ENCODE measurements around the gene APOBEC3A.
"Not testable (repeated sequence)": the region's sequence is repeated elsewhere in the genome, so short reads cannot be mapped to it uniquely, and the experiment has no call there.

APOBEC3A gene

DNA sequence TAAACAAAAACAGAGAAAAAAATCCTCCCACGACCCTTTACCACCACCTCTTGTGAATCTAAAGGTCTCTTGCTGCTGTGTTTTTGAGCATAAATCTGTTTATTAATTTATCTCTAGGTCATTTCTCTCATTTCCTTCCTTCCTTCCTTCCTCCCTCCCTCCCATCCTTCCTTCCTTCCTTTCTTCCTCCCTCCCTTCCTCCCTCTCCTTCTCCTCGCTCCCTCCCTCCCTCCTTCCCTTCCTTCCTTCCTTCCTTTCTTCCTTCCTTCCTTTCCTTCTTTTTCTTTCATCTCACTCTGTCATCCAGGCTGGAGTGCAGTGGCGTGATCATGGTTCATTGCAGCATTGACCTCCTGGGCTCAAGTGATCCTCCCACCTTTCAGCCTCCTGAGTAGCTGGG, 13.5 kb upstream of the APOBEC3A start:
- DNase-seq: no peak

DNA sequence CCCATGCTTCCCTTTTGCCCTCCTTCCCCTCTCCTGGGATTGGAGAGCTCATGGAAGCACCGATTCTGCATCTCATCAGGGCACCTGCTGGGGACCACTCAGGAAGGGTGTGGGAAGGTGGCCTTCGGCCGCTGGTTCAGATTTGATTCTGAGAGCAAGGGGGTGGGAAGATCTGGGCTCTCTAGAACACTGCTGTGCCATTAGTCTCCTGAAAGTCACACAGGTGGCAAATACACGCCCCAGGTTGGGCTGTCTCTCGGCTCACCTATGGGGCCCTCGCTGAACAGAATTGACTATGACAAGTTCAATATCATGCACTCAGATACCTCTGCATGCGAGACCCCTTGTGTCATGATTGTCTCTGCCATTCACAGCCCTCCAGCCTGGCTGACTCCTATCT, 12.8 kb upstream of the APOBEC3A start:
- no peak for DNase-seq

DNA sequence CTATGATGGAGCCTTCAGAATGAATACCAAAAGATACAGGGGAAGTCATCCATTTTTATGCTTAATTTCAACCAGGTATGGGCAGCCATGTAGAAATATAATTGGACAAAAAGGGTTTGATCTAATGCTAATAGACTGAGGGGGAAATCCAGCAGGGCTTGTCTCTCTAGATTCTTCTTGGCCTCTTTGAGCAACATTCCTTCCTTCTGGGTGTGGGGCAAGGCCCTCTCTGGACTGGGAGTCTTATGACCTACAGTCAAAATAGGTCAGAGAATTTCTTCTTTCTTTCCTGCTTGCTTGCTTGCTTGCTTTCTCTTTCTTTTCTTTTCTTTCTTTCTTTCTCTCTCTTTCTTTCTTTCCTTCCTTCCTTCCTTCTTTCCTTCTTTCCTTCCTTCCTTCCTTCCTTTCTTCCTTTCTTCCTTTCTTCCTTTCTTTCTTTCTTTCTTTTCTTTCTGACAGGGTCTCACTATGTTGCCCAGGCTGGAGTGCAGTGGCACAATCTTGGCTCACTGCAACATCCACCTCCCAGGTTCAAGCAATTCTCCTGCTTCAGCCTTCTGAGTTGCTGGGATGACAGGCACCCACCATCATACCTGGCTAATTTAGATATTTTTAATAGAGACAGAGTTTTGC, 11.6 kb upstream of the APOBEC3A start:
- DNase-seq: not testable (repeated sequence)

DNA sequence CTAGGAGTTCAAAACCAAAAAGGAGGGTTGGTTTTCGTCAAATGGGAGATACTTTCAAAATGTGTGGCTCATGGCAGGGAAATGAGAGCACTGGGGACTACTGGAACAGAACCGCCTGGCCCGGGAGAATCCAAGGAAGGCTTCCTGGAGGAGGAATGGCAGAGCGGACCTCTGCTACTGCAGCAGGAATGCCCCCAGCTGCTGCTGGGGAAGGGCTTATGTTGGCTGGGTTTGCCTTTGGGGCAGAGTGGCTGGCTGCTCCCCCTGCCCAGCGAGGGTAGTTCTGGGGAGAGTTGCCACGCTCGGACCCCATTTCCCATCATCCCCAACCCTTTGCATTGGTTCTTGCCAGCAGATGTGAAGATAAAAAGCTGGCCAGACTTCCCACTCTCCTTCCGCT, 10.6 kb upstream of the APOBEC3A start:
- DNase-seq: no peak

DNA sequence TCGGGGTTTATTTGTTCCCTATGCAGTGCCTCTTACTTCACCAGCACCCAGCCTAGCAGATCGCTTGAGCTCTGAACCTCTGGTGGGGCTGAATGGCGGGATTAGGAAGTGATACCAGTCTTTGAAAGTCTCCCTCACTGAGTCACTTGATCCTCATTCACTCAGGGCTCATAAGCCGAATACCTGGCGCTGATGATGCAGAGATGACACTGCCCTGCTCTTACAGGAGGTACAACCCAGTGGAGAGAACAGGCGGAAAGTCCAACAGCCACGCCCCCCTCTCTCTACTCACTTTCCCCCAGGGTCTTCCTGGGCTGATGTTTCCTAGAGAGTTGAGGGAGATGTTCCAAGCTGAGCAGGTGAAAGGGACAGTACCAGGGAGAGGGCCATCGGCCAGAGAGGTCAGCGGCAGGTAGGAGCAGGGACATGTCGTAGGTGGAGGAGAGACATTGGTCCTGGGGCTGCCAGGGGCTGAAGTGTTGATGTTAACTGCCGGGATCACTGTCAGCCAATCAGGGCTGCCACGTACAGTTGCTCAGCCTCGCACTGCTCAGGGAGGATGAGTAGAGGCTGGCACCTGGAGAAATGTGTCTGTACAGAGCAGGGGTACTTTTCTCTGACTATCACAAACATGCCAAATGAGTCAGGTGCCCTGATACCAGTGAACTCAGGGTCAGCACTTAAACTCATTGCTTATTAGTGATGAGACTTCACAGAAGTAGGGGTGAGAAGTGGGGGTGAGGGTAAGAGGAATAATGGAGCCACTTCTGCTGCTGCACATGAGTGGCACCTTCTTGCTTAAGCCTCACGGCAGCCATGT, 9.9 kb upstream of the APOBEC3A start:
- DNase-seq: no peak

DNA sequence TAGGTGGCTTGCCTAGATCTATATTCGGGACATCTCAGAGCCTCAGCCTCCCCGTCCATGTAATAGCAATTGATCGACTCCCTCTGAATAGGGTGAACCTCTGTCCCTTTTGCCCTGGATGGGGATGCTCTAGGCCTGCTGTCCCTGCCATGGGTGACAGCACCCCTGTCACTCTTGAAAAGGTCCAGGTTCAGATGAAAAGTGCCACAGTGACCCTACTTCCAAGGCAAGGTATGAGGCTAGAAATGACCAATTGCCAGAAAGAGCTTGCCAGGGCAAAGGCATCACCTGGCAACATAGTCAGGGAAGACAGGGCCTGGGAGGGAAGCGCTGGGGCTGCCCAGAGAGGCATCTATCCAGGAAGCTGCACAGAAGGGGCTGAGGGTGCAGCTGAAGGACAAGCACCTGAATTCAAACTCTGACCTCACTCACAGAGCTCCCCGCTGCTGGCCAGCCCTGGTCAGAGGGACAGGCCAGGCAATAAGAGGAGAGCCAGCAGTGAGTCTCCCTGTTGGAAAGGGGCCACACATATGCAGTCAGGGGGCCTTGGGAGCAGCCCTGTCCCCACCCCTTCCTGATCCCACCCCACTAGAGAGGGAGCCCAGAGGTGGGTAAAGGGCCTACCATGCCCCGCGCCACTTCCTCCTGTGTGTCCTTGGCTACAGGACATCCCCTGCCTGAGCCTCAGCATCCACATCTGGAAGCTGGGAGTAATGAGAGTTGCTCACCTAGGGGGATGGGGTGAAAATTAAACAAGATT, 9.0 kb upstream of the APOBEC3A start:
- no peak for DNase-seq

DNA sequence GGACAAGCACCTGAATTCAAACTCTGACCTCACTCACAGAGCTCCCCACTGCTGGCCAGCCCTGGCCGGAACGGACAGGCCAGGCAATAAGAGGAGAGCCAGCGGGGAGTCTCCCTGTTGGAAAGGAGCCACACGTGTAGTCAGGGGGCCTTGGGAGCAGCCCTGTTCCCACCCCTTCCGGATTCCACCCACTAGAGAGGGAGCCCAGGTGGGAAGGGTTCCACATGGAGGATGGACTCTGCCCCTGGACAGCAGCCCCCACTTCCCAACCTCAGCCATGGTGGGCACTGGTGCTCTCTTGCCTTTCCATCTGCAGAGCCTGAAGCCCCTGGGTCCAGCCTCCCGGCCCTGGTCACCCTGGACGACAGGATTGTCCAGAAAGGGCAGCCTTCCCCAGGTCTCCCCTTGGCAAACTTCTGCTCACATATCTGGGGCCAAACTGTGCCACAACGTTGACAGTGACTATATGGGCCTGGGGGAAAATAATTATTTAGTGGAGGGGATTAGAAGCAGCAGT, 7.5 kb upstream of the APOBEC3A start:
- DNase-seq: no peak

DNA sequence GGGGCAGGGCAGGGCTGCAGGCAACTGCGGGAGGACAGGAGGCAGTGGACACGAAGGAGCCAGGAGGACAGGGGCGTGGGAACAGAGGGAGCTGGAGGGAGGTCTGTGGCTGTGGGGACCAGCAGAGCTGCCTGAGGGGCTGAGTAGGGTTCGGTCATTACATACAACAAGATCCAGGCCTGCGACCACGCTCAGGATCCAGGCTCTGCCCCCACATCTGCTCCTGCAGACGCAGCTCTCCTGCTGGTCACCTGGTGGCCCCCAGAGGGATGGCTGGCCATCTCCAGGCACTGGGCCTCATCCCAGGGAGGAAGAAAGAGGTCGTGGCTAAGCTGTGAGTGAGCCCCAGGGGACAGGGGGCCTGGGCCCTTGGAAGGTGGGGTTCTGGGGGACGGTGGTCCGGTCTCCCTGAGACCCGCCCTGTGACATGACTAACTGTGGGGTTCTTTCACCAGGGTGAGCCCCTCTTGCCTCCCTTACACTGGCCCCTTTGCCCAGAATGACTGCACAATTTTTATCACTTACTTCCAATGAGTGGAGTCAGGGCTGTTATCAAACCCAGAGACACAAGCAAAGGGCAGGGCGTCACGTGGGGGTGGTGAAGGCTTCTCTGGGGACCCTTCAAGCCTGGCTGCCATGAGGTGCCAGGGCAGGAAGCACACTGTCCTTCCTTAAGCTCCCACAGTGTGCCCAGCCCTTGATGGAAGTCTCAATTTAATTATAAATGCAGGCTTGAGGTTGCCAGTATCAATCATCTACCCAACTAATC, 6.7 kb upstream of the APOBEC3A start:
- no peak for DNase-seq

DNA sequence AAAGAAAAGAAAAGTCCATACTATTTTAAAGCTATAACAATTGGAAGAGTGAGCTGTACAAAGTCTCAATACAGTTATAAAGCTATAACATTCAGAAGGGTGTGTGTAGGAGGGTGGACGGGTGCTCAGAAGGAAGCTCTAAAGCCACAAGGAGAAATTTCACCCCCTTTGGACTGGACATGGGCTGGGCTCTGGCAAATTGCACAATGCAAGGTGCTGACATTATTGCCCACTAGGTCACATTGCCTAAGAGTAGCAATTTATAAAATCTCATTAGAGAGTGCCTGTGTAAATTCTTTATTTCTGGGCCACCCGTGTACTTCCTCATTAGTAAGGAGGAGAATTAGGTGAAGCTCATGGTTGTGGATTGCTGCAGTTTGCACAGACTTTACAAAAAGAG, 5.7 kb upstream of the APOBEC3A start:
- no peak for DNase-seq

DNA sequence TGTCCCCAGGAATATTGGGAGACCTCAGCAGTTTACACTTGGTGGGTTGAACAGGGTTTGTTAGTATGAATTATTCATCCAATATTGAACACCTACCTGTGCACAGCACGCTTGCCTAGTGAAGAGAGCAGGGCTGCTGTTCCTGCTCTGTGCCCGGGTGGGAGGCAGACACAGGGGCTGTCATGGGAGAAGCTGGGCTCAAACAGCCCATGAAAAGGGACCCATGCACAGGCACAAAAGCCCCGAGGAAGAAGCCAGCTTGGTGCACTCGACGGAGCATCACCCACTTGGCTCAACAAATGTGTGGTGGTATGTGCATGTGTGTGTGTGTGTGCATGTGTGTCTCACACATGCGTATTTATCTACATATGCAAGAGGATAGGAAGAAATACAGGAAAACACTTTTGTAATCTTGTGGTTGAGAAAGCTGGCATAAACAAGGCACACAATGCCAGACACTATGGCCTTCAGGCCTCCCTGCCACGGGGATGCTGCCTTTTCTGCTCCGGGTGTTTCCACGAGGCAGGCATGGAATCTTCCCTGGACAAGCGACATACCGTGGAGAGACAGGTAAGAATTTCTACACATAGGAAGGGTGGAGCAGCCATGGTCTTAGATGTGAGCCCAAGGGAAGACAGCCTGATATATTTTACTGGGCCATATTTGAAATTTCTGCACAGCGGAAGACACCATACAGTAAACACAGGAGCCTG, 5.0 kb upstream of the APOBEC3A start:
- DNase-seq: no peak

DNA sequence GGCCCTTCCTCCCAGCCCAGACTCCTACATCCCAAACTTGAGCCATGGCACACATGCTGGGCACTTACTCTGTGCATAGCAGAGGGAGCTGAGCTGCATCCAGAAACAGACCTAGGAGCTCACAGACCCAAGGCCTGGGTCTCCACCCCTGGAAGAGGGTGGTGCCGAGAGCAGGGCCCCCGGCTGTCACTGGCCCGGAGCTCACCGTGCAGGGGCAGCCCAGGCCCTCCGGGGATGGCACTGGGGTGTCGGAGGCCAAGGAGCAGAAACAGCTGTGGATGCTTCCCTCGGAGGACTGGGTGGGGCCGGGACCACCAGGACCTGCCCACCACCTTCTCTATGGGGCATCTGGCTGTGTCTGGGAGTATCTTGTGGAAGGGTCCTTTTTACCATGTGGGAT, 4.3 kb upstream of the APOBEC3A start:
- no peak for DNase-seq

DNA sequence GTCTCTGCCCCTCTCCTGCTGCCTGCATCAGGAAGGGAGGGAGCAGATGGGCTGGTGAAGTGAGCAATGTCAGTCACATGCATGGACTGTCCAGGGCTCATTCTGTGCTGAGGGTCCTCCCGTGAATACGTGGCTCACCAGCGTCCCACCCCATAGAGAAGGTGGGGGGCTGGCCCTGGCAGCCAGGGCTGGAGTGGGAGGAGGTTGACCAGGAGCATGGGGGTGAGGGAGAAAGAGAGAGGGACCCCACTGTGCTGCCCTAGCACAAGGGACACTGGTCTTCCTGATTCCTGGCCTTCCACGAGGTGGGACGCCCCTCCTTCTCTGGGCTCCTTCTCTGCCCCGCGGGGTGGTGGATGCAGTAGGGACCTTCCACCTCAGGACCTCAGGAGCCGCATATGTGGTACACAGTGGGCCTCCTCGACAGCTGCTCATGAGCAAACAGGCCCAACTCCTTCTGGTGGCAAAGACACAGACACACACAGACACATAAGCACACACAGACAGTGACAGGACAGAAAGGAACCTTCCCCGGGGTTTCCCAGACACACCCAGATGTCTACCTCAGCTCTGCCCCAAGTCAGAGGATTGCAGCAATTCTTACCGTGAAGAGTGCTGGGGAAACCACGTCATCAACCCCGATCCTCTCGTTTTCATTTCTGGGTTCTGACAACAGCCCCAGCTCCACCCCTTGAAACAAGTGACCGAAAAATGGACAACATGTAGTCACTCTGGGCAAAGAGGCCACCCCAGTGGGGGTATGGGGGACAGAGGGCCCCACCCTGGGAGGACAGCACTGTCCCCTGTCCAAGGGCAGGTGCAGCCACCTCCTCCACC, 3.6 kb upstream of the APOBEC3A start:
- DNase-seq: no peak

DNA sequence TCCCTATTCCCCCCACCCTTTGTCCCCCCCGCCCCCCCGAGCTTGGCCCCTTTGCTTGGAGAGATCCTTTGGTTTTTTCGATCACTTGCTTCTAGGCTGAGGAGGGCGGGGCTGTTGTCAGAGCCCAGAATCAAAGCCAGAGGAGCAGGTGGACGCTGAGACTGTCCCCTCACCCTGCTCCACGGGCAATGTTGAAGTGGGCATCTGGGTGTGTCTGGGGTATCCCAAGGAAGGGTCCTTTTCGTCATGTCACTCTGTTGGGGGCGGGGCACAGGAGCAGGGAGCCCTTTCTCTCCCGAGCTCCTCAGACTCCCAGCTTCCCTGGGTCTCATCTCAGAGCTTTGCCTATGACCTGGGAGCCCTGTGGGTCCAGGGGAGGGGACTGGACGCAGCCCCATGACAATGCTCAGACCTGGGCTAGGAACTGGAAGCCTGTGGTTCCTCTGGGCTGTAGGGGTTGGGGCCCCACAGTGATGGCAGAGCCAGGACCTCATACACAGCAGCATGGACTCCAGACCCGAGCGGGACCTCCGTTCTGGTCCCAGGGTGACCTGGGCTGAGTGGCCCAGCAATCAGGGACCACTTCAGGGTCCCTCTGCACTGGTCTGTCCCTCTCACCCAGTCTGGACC, 2.9 kb upstream of the APOBEC3A start:
- no peak for DNase-seq

DNA sequence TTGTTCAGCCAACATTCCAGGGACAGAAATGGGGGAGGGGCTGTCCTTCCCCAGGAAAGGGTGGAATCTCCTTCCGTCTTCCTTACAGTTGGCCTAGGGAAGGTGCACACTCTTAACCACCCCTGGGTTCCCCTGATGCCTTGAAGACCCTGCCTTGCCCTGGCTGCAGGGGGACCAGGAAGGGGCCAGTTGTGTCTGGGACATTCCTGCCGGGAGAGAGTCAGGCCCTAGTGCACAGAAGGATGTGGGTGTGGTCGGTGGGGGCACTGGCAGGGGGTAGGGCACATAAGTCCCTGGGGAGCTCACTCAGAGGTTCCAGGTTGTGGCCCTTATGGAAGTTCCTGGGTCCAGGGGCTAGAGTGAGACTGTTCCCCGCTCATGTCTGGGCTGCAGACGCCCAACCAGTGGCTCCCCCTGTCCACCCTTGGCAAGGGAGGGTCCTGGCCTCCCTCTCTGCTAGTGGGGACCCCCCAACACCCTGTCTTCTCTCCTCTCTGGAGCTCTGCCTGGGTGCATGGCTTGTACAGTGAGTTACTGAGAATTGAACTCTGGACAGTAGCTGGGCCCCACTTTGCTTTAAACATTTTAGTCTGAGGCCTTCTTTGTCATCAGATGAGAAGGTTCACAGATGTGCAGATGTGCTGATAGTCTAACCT, 2.0 kb upstream of the APOBEC3A start:
- DNase-seq: no peak

DNA sequence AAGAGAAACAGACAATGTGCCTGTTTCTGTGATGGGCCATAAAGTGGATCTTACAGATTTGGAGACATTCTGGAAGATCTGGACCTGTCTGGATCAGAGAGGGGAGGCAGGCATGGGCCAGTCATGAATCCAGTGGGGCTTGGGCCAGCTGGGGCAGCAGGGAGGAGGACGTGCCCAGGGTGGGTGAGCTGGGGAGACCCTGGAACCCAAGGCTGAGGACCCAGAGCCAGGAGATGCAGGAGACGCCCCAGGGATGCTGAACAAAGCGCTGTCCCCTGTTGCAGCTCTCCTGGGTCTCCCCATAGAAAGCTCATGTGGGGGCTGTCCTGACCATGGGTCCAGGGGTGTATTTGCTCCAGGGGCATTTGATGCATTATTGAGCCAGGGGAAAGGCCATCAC, 1.5 kb upstream of the APOBEC3A start:
- no peak for DNase-seq

DNA sequence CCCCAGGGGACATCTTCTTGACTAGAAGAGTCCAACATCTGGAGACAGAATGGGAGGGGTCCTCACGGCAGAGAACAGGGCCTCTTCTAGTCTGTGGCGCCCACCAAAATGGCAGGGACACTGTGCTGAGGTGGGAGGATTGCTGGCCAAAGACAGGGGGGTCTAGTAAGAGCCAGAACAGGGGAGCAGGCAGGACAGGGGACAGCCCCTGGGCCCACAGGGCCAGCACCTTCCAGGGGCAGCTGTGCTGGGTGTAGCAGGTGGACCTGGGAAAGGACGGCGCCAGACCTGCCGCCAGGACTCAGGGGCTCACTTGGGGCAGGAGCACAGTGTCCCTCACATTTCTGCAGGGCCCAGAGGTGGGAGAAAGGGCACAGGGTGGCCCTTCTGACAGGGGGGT, 858 bp upstream of the APOBEC3A start:
- DNase-seq: no peak

DNA sequence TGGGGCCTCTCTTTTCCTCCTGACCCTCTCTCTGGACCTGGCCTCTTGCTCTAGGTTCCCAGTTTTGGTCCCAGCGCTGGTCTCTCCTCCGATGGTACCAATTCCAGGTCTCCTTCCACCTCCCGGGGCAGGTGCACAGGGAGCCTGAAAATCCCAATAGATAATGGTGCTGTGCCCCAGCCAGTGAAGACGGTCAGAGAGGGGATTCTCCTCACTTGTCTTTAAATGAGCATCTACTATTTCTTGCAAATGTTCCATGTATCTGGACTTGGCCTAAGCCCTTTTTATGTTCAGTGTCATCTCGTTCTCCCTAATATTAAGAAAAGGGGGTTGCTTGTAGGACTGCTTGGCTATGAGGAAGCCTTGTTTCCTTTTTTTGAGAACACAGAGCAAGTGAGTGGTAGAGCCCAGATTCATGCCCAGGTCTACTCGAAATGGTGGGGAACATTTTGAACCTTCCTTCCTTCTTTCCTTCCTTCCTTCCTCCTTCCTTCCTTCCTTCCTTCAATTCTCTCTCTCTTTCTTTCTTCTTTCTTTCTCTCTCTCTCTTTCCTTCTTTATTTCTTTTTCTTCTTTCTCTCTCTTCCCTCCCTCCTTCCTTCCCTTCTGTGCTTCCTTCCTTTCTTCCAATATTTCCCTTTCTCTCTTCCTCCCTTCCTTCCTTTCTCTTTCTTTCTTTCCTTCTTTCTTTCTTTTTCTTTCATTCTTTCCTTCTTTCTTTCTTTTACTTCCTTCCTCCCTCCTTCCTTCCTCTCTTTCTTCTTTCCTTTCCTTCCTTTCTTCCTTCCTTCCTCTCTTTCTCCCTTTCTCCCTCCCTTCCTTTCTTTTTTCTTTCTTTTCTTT, 620 bp downstream of the APOBEC3A start:
- DNase-seq: no peak

DNA sequence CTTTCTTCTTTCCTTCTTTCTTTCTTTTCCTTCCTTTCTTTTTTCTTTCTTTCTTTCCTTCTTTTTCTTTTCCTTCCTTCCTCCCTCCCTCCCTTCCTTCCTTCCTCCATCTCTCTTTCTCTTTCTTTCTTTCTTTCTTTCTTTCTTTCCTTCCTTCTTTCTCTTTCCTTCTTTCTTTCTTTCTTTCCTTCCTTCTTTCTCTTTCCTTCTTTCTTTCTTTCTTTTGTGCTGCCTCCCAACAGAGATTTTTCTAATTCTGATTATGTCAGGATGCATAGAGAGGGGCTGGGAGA, 1.2 kb downstream of the APOBEC3A start:
- DNase-seq: not testable (repeated sequence)

DNA sequence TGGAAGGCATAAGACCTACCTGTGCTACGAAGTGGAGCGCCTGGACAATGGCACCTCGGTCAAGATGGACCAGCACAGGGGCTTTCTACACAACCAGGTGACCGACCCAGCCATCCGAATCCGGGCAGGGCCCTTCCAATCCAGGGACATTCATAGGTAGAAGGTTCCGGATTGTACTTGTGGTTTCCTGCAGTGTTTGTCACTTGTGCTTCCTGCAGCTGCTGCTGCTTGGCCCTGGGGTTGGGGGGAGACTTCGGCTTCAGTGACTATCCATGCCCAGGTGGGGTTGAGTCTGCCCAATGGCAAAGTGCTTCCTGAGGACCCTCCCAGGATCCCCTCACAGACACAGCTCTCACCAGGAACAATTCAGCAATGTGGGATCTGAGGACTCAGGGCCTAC, 2.2 kb downstream of the APOBEC3A start:
- DNase-seq: no peak

DNA sequence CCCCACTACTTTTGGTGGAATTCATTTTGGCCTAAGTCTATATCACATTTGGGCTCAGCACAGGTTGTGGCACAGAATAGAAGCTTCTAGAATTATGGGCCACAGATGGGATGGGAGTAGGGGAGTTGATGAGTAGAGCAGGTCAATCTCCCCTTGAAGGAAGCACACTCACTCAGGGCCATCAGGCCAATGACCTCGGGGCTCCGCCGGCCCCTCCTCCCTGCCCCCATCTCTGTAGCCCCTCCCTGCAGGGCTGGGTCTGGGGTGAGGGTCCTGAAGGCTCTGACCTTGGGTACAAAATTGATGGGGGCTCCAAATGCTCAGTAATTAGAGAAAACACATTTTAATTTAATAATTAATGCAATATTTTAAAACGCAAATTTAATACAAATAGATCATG, 3.3 kb downstream of the APOBEC3A start:
- not testable (repeated sequence) for DNase-seq

Measured in midbrain (tissue), 1 donor.